ENCODE measurements around the gene MED17.

- TF ChIP-seq CTCF (IDR thresholded peaks at IDR 0.05; ENCODE audit: low read length) (no peak), EZH2 (IDR thresholded peaks at IDR 0.05; ENCODE audit: borderline replicate concordance, low read length) (no peak)
Observed at GRCh38 chr11:93817426-93818348, 33.6 kb downstream of the MED17 start.

All from OCI-LY1 (cell line).